HL-60 (cell line): ENCODE measurements around the gene BLNK.

ENCODE experiments used
- DNase-seq, 2 experiments: peaks; one replicate each; pipeline ENCODE4 v3.0.0-alpha.2; 2010 to 2020; ENCODE audit warnings: low read depth in 1 of 2, low spot score in 1 of 2
- H3K27ac ChIP-seq: fragments of 250-450 bp; sonication (Bioruptor Pico); replicated peaks from 2 replicates; pipeline ENCODE4 v1.5.1; 2020; ENCODE audit warnings: mild to moderate bottlenecking, moderate library complexity
- H3K27me3 ChIP-seq: fragments of 250-450 bp; sonication (Bioruptor Pico); 2 replicates; pipeline ENCODE4 v1.5.1; 2021; ENCODE audit warnings: mild to moderate bottlenecking, moderate library complexity; ENCODE audit not compliant: insufficient read depth, poor library complexity, severe bottlenecking
- H3K4me3 ChIP-seq: replicated peaks from 2 replicates; pipeline ENCODE4 v1.5.1; 2011; ENCODE audit warnings: mild to moderate bottlenecking, control low read depth, low read length; ENCODE audit not compliant: insufficient read depth
- CTCF ChIP-seq: IDR thresholded peaks from one replicate; pipeline ENCODE4 v1.5.1; 2011; ENCODE audit warnings: low read length, control low read depth, inconsistent platforms; ENCODE audit not compliant: insufficient read depth
- GABPA ChIP-seq: IDR thresholded peaks from 2 replicates; pipeline ENCODE4 v1.6.1; 2012; ENCODE audit warnings: low read depth
- POLR2AphosphoS5 ChIP-seq: IDR thresholded peaks from 2 replicates; pipeline ENCODE4 v1.6.1; 2012; ENCODE audit warnings: low read depth
- REST ChIP-seq: IDR thresholded peaks from 2 replicates; pipeline ENCODE4 v1.6.1; 2012; ENCODE audit warnings: low read depth; ENCODE audit not compliant: insufficient replicate concordance
- SPI1 ChIP-seq: IDR thresholded peaks from 2 replicates; pipeline ENCODE4 v1.6.1; 2012; ENCODE audit warnings: low read depth, mild to moderate bottlenecking, borderline replicate concordance

Gene BLNK

GRCh38 chr10:96269438-96270300 lies 1.7 kb downstream of the BLNK start:
- DNase-seq, result no peak
- H3K27me3 ChIP-seq, result no peaks in the 10 kb centered on the region
- H3K27ac ChIP-seq, result no peak overlapping the region
- TF ChIP-seq POLR2AphosphoS5 (no peak), GABPA (no peak), CTCF (no peak), REST (no peak), SPI1 (no peak)
- H3K4me3 ChIP-seq, result no peak overlapping the region

- DNase-seq, result no peak
- TF ChIP-seq CTCF (no peak), GABPA (no peak), REST (no peak), SPI1 (no peak), POLR2AphosphoS5 (no peak)
- Histone ChIP-seq H3K27ac (no peak overlapping the region), H3K27me3 (no peaks in the 10 kb centered on the region), H3K4me3 (no peak overlapping the region)
Observed at GRCh38 chr10:96268341-96268909, 2.9 kb downstream of the BLNK start.

GRCh38 chr10:96267234-96267705 lies 4.1 kb downstream of the BLNK start:
- Histone ChIP-seq H3K27ac (no peak overlapping the region), H3K27me3 (no peaks in the 10 kb centered on the region), H3K4me3 (no peak overlapping the region)
- no peak for DNase-seq
- TF ChIP-seq GABPA, result no peak

GRCh38 chr10:96266118-96266770 lies 5.1 kb downstream of the BLNK start:
- no peak for DNase-seq
- Histone ChIP-seq H3K27ac (no peak overlapping the region), H3K4me3 (no peak overlapping the region), H3K27me3 (no peaks in the 10 kb centered on the region)
- no peak for TF ChIP-seq POLR2AphosphoS5
- TF ChIP-seq CTCF, result no peak
